NCI-H774 (cell line): ENCODE results near the gene ERVK3-1.
"Not testable (repeated sequence)": the region's sequence is repeated elsewhere in the genome, so short reads cannot be mapped to it uniquely, and the experiment has no call there.

Experiments used
- DNase-seq: peaks from one replicate; lab custom pipeline; 2025; lab: John Stamatoyannopoulos, UW

Gene ERVK3-1, protein sequence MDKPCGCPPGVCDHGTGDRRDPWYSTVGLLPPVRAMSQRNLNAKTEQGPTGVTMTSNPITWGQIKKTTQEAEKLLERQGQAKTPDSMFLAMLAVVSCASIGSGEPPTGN

DNA sequence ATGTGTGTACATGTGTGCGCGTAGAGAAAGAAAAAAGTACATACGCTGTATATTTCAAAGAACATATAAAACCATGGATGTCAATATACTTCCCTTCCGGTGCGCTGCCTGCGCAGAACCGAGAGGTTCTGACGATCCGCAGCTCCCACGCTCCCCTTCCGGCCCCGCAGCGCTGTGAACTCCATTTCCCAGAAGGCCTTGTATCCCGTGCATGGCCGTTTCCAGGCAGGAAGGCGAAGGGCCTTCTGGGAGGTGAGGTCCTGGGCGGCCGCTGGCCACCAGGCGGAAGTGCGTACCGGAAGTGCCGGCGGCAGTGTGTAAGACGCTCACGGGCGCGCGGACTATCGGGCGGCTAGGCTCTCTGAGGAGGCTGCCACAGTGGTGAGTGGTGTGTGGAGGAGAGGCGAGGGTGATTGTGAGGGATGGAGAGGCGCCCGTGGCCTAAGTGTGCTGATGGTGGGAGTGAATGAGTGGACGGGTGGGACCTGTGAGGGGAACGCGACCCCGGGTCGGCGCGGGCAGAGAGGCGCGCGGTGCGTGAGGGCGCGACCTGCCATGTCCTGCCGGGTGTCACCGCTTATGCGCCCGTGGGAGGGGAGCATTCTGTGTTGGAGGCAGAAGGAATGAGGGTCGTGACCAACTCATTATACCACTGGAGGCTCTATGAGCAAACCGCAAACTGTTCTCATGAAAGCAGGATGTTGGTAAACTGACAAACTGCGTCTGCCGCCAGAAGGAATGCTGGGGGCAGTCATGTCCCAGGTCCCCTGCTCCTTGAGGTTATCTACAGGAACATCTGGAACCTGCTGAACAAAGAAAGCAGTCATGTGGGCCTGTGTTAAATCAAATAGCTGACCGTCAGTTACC is at the start of gene ERVK3-1:
Gene ERVK3-1, plus strand, starts transcription at position 313 of the 867 bp plus-strand sequence. CDS start 6,792 bp downstream, outside the sequence.
- DNase-seq: peak; percentile 98

GRCh38 chr19:58258259-58258658 is 46.9 kb upstream of the ERVK3-1 start:
- not testable (repeated sequence) for DNase-seq

GRCh38 chr19:58261600-58261967 is 43.6 kb upstream of the ERVK3-1 start:
- no peak for DNase-seq

- DNase-seq: no peak
Observed at GRCh38 chr19:58261968-58262921, 42.9 kb upstream of the ERVK3-1 start.

GRCh38 chr19:58262922-58263296 is 42.3 kb upstream of the ERVK3-1 start:
- DNase-seq: no peak

DNA sequence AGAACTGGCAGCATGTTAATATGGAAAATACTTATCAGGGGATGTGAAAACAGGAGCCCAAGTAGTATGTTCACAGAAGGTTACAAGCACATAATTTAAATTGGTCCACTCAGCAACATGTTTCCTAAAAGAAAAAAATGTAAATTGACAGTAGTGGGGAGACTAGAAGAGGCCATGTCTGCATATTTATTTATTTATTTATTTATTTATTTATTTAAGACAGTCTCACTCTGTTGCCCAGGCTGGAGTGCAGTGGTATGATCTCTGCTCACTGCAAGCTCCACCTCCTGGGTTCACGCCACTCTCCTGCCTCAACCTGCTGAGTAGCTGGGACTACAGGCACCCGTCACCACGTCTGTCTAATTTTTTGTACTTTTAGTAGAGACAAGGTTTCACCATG is 40.1 kb upstream of the ERVK3-1 start:
- DNase-seq: no peak

DNA sequence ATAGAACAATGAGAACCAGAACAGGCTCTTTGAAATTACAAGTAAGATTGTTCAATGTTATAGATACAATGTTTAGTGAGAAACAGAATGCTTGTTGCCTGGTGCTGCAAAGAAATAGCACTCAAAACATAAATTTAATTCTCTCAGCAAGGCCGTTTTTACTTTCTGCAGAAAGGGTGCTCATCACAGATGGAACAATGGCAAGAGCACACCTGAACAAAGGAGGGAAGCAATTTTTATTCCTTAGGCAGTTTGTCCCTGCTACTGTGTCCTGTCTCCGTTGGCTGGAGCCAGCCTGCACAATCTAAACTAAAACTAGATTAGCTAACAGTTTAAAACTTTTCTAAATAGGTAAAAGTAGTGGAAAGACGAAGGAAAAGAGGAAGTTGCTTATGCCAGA is 36.8 kb upstream of the ERVK3-1 start:
- no peak for DNase-seq

GRCh38 chr19:58274771-58275201 is 30.4 kb upstream of the ERVK3-1 start:
- no peak for DNase-seq

DNA sequence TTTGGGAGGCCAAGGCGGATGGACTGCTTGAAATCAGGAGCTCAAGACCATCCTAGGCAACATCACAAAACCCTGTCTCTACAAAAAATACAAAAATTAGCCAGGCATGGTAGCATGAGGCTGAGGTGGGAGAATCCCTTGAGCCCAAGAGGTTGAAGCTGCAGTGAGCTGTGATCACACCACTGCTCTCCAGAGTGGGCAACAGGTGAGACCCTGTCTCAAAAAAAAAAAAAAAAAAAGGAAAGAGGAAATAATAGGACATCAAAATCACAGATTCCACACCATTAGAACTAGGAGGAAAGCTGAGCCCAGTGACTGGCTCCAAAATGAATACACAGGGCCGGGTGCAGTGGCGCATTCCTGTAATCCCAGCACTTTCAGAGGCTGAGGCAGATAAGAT is 29.6 kb upstream of the ERVK3-1 start:
- DNase-seq: no peak

DNA sequence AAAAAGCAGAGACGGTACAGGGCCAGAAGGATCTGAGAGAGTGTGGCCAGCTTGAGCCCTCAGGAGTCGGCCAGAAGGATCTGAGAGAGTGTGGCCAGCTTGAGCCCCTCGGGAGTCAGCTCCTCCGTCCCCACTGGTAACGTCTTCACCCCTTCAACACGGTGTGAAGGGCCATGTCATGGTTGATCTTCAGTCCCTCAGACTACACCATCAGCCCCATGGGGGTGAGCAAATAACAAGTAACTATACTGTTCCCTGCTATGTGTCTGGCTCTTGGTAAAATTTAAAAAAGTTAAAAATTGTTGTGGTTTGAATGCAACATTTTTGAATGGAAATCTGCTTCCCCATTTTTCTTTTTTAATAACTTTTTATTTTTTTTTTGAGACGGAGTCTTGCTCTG is 28.0 kb upstream of the ERVK3-1 start:
- DNase-seq: no peak

DNA sequence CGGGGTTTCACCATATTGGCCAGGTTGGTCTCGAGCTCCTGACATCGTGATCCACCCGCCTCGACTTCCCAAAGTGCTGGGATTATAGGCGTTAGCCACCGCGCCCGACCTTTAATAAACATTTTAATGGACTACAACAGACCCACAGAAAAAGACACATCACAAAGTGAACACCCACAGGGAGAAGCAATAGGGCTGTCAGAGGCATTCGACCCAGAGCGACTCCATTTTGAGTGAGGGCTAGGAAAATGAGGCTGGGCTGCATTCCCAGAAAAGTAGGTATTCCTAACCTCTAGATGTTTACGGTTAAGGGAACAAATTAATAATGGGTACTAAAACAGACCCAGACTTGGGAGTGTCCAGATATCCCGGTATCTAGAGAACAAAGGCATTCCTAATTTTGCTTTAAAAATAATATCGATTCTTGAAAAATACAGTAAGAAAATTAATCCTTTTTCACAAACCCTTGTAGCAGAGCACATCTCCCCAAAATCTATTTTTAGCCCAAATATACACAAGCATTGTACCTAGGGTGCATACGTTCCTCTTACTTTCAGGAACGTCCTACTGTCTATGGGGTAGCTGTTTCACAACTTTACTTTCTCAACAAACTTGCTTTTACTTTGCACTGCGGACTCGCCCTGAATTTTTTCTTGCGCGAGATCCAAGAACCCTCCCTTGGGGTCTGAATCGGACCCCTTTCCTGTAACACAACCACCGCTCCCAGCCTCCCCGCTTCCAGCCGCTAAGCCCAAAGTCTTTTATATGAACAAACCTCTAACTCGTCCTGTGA is 27.2 kb upstream of the ERVK3-1 start:
- no peak for DNase-seq

GRCh38 chr19:58278541-58279041 is 26.6 kb upstream of the ERVK3-1 start, which contains the start of gene ZNF8:
Gene ZNF8, plus strand, starts transcription at chr19:58278955. Its CDS starts 127 bp downstream, at chr19:58279082.
- peak; percentile 99 for DNase-seq

GRCh38 chr19:58279042-58279924 is 25.9 kb upstream of the ERVK3-1 start:
- DNase-seq: peak; percentile 35

GRCh38 chr19:58279925-58280316 is 25.3 kb upstream of the ERVK3-1 start:
- DNase-seq: no peak

GRCh38 chr19:58284199-58284598 is 21.0 kb upstream of the ERVK3-1 start:
- no peak for DNase-seq

DNA sequence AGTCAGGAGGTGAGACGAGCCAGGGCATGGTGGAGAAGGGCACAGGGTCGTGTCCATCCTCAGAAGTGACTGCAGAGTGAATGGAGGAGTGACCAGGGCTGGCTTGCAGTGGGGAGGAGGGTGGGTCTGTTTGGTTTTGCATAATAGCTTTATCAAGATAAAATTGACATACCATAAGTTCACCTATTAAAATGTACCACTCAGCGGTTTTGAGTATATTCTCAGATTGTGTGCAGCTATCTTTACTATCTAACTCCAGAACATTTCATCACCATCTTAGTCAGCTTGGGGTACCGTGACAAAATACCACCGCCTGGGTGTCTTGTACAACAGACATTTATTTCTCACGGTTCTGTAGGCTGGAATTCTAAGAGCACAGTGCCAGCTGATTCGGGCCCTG is 13.2 kb upstream of the ERVK3-1 start:
- DNase-seq: no peak

DNA sequence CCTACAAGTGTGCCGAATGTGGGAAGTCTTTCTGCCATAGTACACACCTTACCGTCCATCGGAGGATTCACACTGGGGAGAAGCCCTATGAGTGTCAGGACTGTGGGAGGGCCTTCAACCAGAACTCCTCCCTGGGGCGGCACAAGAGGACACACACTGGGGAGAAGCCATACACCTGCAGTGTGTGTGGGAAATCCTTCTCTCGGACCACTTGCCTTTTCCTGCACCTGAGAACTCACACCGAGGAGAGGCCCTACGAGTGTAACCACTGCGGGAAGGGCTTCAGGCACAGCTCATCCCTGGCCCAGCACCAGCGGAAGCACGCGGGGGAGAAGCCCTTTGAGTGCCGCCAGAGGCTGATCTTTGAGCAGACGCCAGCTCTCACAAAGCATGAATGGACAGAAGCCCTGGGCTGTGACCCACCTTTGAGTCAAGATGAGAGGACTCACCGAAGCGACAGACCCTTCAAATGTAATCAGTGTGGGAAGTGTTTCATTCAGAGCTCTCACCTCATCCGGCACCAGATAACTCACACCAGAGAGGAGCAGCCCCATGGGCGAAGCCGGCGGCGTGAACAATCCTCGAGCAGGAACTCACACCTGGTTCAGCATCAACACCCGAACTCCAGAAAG is 10.3 kb upstream of the ERVK3-1 start:
- no peak for DNase-seq

GRCh38 chr19:58296104-58296503 is 9.1 kb upstream of the ERVK3-1 start:
- DNase-seq: no peak

GRCh38 chr19:58300620-58301019 is 4.6 kb upstream of the ERVK3-1 start:
- DNase-seq: no peak

DNA sequence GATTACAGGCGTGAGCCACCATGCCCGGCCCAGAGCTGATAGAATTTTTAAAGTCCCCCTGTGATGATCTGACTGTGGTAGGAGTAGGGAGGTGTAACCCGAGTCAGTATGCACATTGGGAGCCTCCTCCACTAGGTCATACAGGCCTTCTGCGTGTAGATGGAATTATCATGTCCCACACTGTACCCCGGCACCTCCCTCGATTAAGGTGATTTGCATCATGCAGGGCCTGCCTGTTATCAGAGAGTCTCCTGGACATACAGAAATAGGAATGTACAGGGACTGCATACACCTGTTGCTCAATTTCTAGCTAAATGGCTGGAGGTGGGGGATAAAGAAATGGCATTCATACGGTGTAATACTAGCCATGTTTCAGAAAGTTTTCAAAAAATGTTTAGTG is 922 bp upstream of the ERVK3-1 start:
- DNase-seq: no peak
